Endothelial cell (in vitro differentiated cells): ENCODE data around the gene CYP4F11. TPM values are rescaled to one million over a fixed set of nuclear protein-coding genes. Genes with fewer than 3 reads are reported as not detected.

Experiments
- DNase-seq: peaks from one replicate; pipeline ENCODE4 v3.0.0; 2021; ENCODE audit warnings: low spot score
- H3K27ac Mint-ChIP-seq: one replicate; pipeline ENCODE4 v1.8.0; 2021; ENCODE audit warnings: mixed read lengths, inconsistent platforms; ENCODE audit not compliant: unreplicated experiment
- H3K27me3 Mint-ChIP-seq: one replicate; pipeline ENCODE4 v1.8.0; 2021; ENCODE audit warnings: mild to moderate bottlenecking, moderate library complexity, mixed read lengths, inconsistent platforms; ENCODE audit not compliant: unreplicated experiment
- H3K36me3 Mint-ChIP-seq: one replicate; pipeline ENCODE4 v1.8.0; 2021; ENCODE audit warnings: mild to moderate bottlenecking, low read depth, mixed read lengths, inconsistent platforms; ENCODE audit not compliant: unreplicated experiment
- H3K4me1 Mint-ChIP-seq: one replicate; pipeline ENCODE4 v1.8.0; 2021; ENCODE audit warnings: mild to moderate bottlenecking, mixed read lengths, inconsistent platforms; ENCODE audit not compliant: unreplicated experiment
- H3K4me3 Mint-ChIP-seq: one replicate; pipeline ENCODE4 v1.8.0; 2021; ENCODE audit warnings: mild to moderate bottlenecking, mixed read lengths, inconsistent platforms; ENCODE audit not compliant: unreplicated experiment
- H3K9me3 Mint-ChIP-seq: one replicate; pipeline ENCODE4 v1.8.0; 2021; ENCODE audit warnings: mixed read lengths, inconsistent platforms; ENCODE audit not compliant: unreplicated experiment
- CTCF ChIP-seq: fragments of 200-600 bp; sonication (generic); IDR thresholded peaks from one replicate; pipeline ENCODE4 v1.5.0; 2021; ENCODE audit warnings: antibody characterized with exemption; ENCODE audit not compliant: unreplicated experiment
- total RNA-seq: library from RNA; stranded (reverse); fragmentation: NEBNext Ultra II Directional; extraction: Animal tissue kit (Norgen Biotek cat#: 25700); gene quantifications from one replicate; pipeline ENCODE4 v1.2.1, GENCODE V29; 2021; ENCODE audit not compliant: unreplicated experiment

The CYP4F11 gene
- total RNA-seq, 1 donor from 2014 or later: not detected

GRCh38 chr19:15897026-15897737 lies 37.1 kb downstream of the CYP4F11 start:
- peaks cover 19% of the 10 kb centered on the region for H3K36me3 Mint-ChIP-seq

GRCh38 chr19:15895876-15896430 lies 38.4 kb downstream of the CYP4F11 start:
- no peak for TF ChIP-seq CTCF
- H3K4me3 Mint-ChIP-seq: peak overlapping the region; percentile 56

More at GRCh38 chr19:15897026-15897737, 37.1 kb downstream of the CYP4F11 start:
- Mint-ChIP-seq H3K4me3 (no peak overlapping the region), H3K27me3 (peaks cover 12% of the 10 kb centered on the region), H3K9me3 (peaks cover 55% of the 10 kb centered on the region), H3K27ac (no peak overlapping the region), H3K4me1 (no peaks in the 10 kb centered on the region)
- DNase-seq: no peak
- no peak for TF ChIP-seq CTCF

GRCh38 chr19:15894359-15894758 lies 40.0 kb downstream of the CYP4F11 start:
- no peak overlapping the region for H3K4me3 Mint-ChIP-seq
- peaks cover 45% of the 10 kb centered on the region for H3K9me3 Mint-ChIP-seq
- no peaks in the 10 kb centered on the region for H3K4me1 Mint-ChIP-seq
- H3K27me3 Mint-ChIP-seq: peaks cover 7% of the 10 kb centered on the region
- no peak for TF ChIP-seq CTCF
- H3K36me3 Mint-ChIP-seq: peaks cover 16% of the 10 kb centered on the region
- DNase-seq: no peak
- H3K27ac Mint-ChIP-seq: no peak overlapping the region

More at GRCh38 chr19:15895876-15896430, 38.4 kb downstream of the CYP4F11 start:
- peaks cover 45% of the 10 kb centered on the region for H3K9me3 Mint-ChIP-seq
- no peak for DNase-seq
- peaks cover 9% of the 10 kb centered on the region for H3K27me3 Mint-ChIP-seq
- H3K27ac Mint-ChIP-seq: no peak overlapping the region
- peaks cover 19% of the 10 kb centered on the region for H3K36me3 Mint-ChIP-seq
- no peaks in the 10 kb centered on the region for H3K4me1 Mint-ChIP-seq

GRCh38 chr19:15893477-15893876 lies 40.9 kb downstream of the CYP4F11 start:
- no peak for TF ChIP-seq CTCF
- Mint-ChIP-seq H3K27me3 (peaks cover 6% of the 10 kb centered on the region), H3K36me3 (peaks cover 16% of the 10 kb centered on the region), H3K4me1 (no peaks in the 10 kb centered on the region), H3K9me3 (peaks cover 45% of the 10 kb centered on the region), H3K4me3 (peak overlapping the region; percentile 40), H3K27ac (no peak overlapping the region)
- DNase-seq: no peak

GRCh38 chr19:15892012-15892411 lies 42.3 kb downstream of the CYP4F11 start:
- no peaks in the 10 kb centered on the region for H3K4me1 Mint-ChIP-seq
- DNase-seq: no peak
- peaks cover 16% of the 10 kb centered on the region for H3K36me3 Mint-ChIP-seq
- no peak for TF ChIP-seq CTCF
- peaks cover 39% of the 10 kb centered on the region for H3K9me3 Mint-ChIP-seq
- H3K27ac Mint-ChIP-seq: no peak overlapping the region
- H3K27me3 Mint-ChIP-seq: peaks cover 6% of the 10 kb centered on the region
- H3K4me3 Mint-ChIP-seq: no peak overlapping the region
